Testis (tissue), 3 donors: ENCODE data around the gene GPC2. TPM values are rescaled to one million over a fixed set of nuclear protein-coding genes. Genes with fewer than 3 reads are reported as not detected.
"Not testable (repeated sequence)": the region's sequence is repeated elsewhere in the genome, so short reads cannot be mapped to it uniquely, and the experiment has no call there.

Source experiments
- DNase-seq: peaks from one replicate; pipeline ENCODE4 v3.0.0-alpha.2; 2019
- H3K27ac ChIP-seq, 2 donors: fragments of 200-600 bp; sonication (generic); one replicate each; pipeline ENCODE4 v1.5.1; 2019
- H3K27me3 ChIP-seq: fragments of 200-600 bp; sonication (generic); one replicate; pipeline ENCODE4 v1.5.1; 2019
- H3K36me3 ChIP-seq: fragments of 200-600 bp; sonication (generic); one replicate; pipeline ENCODE4 v1.5.1; 2017; ENCODE audit warnings: low read depth; ENCODE audit errors: missing control alignments
- H3K4me1 ChIP-seq: fragments of 200-600 bp; sonication (generic); one replicate; pipeline ENCODE4 v1.5.1; 2019
- H3K4me3 ChIP-seq, 2 donors: fragments of 200-600 bp; sonication (generic); one replicate each; pipeline ENCODE4 v1.5.1; 2017 to 2019
- H3K9me3 ChIP-seq: fragments of 200-600 bp; sonication (generic); one replicate; pipeline ENCODE4 v1.5.1; 2017
- CTCF ChIP-seq, 3 experiments: fragments of 450-650 bp in 2 of 3; fragments of 200-600 bp in 1 of 3; sonication (generic) in 1 of 3; IDR thresholded peaks; one replicate each; pipeline ENCODE4 v1.5.1; 2016 to 2019; ENCODE audit warnings: antibody characterized with exemption in 3 of 3, mild to moderate bottlenecking in 2 of 3, moderate library complexity in 1 of 3
- POLR2A ChIP-seq: fragments of 450-650 bp; IDR thresholded peaks from one replicate; pipeline ENCODE4 v1.6.1; 2017; ENCODE audit warnings: antibody characterized with exemption, mild to moderate bottlenecking, moderate library complexity
- WGBS, 2 donors: methylation state at CpG; one replicate each; pipeline ENCODE4 v1.1.5; 2018; 5-methylcytosine and 5-hydroxymethylcytosine counted together
- intact Hi-C: fragments of 100-400 bp; cut with DNase I; formaldehyde crosslinking; loops from one replicate; pipeline ENCODE4 v1.15.1; 2023; ENCODE audit warnings: low total_unique reads
- polyA plus RNA-seq: library from polyadenylated mRNA; stranded (reverse); fragments of 350-450 nt; fragmentation: Illumina TruSeq; extraction: RNeasy Lipid Tissue Mini Kit (QIAGEN cat#74804); gene quantifications from one replicate; pipeline ENCODE4 v1.2.3, GENCODE V29; 2014; ENCODE audit warnings: low read depth, low replicate concordance; ENCODE audit not compliant: insufficient read depth
- total RNA-seq, 2 donors: library from RNA; depleted of rRNA; stranded (reverse); fragments of >200 nt; gene quantifications; one replicate each; pipeline ENCODE4 v1.2.3, GENCODE V29; 2016

The GPC2 gene
- total and polyA plus RNA-seq, 3 donors from 2014 or later: 12.7 to 20.7 (median 17.7) TPM

- Histone ChIP-seq H3K4me3 (no peak overlapping the region), H3K9me3 (no peaks in the 10 kb centered on the region), H3K27ac (no peak overlapping the region), H3K27me3 (no peaks in the 10 kb centered on the region), H3K36me3 (no peaks in the 10 kb centered on the region), H3K4me1 (no peaks in the 10 kb centered on the region)
- no peak for DNase-seq
- TF ChIP-seq CTCF (IDR thresholded peaks at IDR 0.05): no peak
- TF ChIP-seq POLR2A: no peak
- WGBS, 2 donors: 78 to 82% methylated on average over 13 to 14 of the region's 14 CpGs
- intact Hi-C loops: no loop called here
These were observed 44.7 kb upstream of the GPC2 start for GRCh38 chr7:100221767-100222444.

GRCh38 chr7:100221231-100221718 is 44.1 kb upstream of the GPC2 start:
- Histone ChIP-seq H3K9me3 (no peaks in the 10 kb centered on the region), H3K36me3 (no peaks in the 10 kb centered on the region), H3K27me3 (no peaks in the 10 kb centered on the region), H3K4me3 (no peak overlapping the region), H3K27ac (no peak overlapping the region), H3K4me1 (peaks cover 2% of the 10 kb centered on the region)
- no peak for DNase-seq
- 84 to 85% methylated on average over 4 to 5 of the region's 5 CpGs for WGBS, 2 donors
- intact Hi-C loops: no loop called here
- TF ChIP-seq POLR2A (no peak), CTCF (IDR thresholded peaks at IDR 0.05) (no peak)

- no peak for DNase-seq
- H3K9me3 ChIP-seq: no peaks in the 10 kb centered on the region
- no peak for TF ChIP-seq POLR2A
- no peak for TF ChIP-seq CTCF (IDR thresholded peaks at IDR 0.05)
- no peaks in the 10 kb centered on the region for H3K36me3 ChIP-seq
- 87 to 91% methylated on average over 4 to 22 of the region's 22 CpGs for WGBS, 2 donors
- intact Hi-C loops: no loop called here
- no peak overlapping the region for H3K27ac ChIP-seq
- no peaks in the 10 kb centered on the region for H3K27me3 ChIP-seq
- no peak overlapping the region for H3K4me3 ChIP-seq
- peaks cover 7% of the 10 kb centered on the region for H3K4me1 ChIP-seq
These were observed 43.5 kb upstream of the GPC2 start for GRCh38 chr7:100220586-100221230.

GRCh38 chr7:100219801-100220585 is 42.8 kb upstream of the GPC2 start, which contains the start of gene PVRIG:
Gene PVRIG, plus strand, starts transcription at chr7:100219949. Its CDS starts 22 bp downstream, at chr7:100219971.
- H3K4me1 ChIP-seq, H3K4me3 ChIP-seq, H3K9me3 ChIP-seq, intact Hi-C loops, H3K27me3 ChIP-seq, H3K27ac ChIP-seq, H3K36me3 ChIP-seq, DNase-seq: not testable (repeated sequence)
- WGBS, 2 donors: 90 to 100% methylated on average over 2 to 21 of the region's 27 CpGs

GRCh38 chr7:100219271-100219737 is 42.1 kb upstream of the GPC2 start:
- no peaks in the 10 kb centered on the region for H3K36me3 ChIP-seq
- H3K27me3 ChIP-seq: no peaks in the 10 kb centered on the region
- no peak overlapping the region for H3K4me3 ChIP-seq
- no peak overlapping the region for H3K27ac ChIP-seq
- no peaks in the 10 kb centered on the region for H3K9me3 ChIP-seq
- peaks cover 7% of the 10 kb centered on the region for H3K4me1 ChIP-seq
- DNase-seq: no peak
- TF ChIP-seq POLR2A (no peak), CTCF (IDR thresholded peaks at IDR 0.05) (no peak)
- intact Hi-C loops: no loop called here
- 80 to 89% methylated on average over 7 to 10 of the region's 10 CpGs for WGBS, 2 donors
